Epithelial cell of proximal tubule (primary cell): Measurements from ENCODE around the gene TP73. TPM values are rescaled to one million over a fixed set of nuclear protein-coding genes. Genes with fewer than 3 reads are reported as not detected.
"Not testable (repeated sequence)": the region's sequence is repeated elsewhere in the genome, so short reads cannot be mapped to it uniquely, and the experiment has no call there.

Experiments used
- DNase-seq: peaks from one replicate; pipeline ENCODE4 v3.0.0-alpha.2; 2011; ENCODE audit warnings: low read depth
- H3K4me3 ChIP-seq: 2 replicates; pipeline ENCODE4 v1.5.1; 2011; ENCODE audit warnings: low read depth, mild to moderate bottlenecking, low read length
- total RNA-seq: library from RNA; depleted of rRNA; stranded (reverse); fragments of >200 nt; gene quantifications from 2 replicates; pipeline ENCODE4 v1.2.3, GENCODE V29; 2015
- TF ChIP-seq, protein P1 (sequence below): conservative IDR thresholded peaks from 2 replicates; pipeline ENCODE4 v1.5.1; 2012; ENCODE audit warnings: low read depth, mild to moderate bottlenecking, low read length

TP73 gene
- total RNA-seq, 1 donor from 2014 or later: not detected

DNA sequence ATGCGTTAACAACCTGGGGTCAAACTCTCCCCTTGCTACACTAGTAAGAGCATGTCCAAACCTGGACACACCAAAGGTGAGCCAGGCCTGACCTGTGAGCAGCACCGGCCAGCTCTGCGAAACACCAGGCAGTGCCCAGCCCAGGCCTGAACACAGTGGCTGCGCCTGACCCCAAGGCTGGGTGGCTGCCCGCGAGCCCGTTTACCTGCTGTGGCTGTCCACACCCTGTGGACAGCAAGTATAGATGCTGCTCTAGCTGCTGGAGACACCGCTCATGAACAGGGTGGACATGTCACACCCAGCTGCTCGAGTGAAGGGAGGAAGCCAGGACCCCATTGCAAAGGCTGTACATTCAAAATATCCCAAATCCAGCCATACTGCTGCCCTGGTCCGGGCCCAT lies 92.3 kb downstream of the TP73 start:
- TF ChIP-seq, protein P1, sequence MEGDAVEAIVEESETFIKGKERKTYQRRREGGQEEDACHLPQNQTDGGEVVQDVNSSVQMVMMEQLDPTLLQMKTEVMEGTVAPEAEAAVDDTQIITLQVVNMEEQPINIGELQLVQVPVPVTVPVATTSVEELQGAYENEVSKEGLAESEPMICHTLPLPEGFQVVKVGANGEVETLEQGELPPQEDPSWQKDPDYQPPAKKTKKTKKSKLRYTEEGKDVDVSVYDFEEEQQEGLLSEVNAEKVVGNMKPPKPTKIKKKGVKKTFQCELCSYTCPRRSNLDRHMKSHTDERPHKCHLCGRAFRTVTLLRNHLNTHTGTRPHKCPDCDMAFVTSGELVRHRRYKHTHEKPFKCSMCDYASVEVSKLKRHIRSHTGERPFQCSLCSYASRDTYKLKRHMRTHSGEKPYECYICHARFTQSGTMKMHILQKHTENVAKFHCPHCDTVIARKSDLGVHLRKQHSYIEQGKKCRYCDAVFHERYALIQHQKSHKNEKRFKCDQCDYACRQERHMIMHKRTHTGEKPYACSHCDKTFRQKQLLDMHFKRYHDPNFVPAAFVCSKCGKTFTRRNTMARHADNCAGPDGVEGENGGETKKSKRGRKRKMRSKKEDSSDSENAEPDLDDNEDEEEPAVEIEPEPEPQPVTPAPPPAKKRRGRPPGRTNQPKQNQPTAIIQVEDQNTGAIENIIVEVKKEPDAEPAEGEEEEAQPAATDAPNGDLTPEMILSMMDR: no peak
- no peak overlapping the region for H3K4me3 ChIP-seq
- no peak for DNase-seq

GRCh38 chr1:3745071-3745470 lies 92.8 kb downstream of the TP73 start:
- DNase-seq: no peak
- no peak overlapping the region for H3K4me3 ChIP-seq
- TF ChIP-seq, protein P1: no peak

DNA sequence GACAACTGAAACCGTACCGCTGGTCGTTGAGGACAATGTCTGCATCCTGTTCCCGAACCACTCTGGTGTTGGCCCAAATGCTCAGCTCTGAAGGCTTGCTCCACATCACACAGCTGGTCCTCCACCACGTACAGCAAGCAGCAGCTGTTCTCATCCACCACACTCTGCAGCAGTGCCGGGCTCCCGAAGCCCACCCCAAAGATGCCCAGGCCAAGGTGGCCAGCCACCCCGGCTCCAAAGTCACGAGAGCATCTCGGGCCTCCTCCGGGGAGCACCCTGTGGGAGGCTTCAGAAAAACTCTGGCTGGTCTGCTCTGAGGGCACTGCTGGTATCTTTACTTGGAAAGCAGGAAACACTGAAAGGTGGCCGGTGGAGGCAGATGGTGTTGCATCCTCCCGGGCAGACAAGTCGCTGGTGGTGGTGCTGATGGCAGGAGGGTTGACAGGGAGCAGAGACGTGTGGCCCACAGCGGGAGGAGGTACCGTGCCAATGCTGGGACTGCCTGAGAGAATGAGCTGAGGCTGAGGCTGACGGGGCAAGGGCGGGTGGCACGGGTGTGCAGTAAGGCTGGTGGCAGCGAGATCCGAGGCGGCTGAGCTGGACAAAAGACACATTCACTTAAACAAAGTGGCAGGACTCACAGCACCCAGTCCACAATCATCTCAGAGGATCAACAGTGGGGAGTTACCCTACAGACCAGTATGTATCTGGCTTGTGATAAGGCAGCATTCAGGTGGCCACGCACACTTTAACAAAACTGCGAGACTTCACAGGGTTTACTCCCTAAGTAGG lies 93.5 kb downstream of the TP73 start:
- TF ChIP-seq, protein P1: no peak
- H3K4me3 ChIP-seq: peak overlapping the region; percentile 78
- no peak for DNase-seq

- DNase-seq: no peak
- TF ChIP-seq, protein P1: no peak
- H3K4me3 ChIP-seq: peak overlapping the region; percentile 78
These were observed 94.1 kb downstream of the TP73 start for GRCh38 chr1:3746389-3746829.

- TF ChIP-seq, protein P1: no peak
- DNase-seq: no peak
- peak overlapping the region; percentile 78 for H3K4me3 ChIP-seq
These were observed 94.7 kb downstream of the TP73 start for GRCh38 chr1:3746830-3747521.

DNA sequence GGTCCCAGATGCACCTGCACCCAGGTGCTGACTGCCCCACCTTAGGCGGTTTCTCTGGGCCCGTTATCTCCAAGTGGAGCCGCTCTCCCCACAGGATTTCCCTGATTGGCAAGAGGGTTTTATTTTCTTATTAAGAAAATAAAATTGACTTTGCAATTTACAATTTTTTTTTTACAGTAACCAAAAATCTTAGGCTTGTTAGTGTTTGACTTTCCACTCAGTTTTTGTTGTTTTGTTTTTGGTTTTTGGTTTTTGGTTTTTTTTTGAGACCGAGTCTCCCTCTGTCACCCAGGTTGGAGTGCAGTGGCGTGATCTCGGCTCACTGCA lies 95.2 kb downstream of the TP73 start:
- H3K4me3 ChIP-seq: peak overlapping the region; percentile 78
- TF ChIP-seq, protein P1: no peak
- DNase-seq: no peak

DNA sequence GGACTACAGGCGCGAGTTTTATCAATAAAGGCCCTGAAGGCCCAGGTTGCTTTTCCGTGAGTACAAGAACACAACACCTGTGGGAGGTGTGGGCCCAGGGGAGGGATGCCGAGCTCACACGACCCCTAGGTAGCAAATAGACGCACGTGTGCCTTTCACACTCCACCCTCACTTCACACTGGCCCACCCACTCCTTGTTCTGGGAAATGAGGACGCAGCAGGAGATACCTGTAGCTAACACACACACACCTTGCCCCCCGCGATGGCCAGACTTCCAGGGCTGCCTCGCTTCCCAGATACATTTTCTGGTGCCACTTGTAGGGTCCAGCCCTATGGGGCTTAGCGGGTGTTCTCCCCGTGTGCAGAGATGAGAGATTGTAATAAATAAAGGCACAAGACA lies 95.6 kb downstream of the TP73 start:
- peak overlapping the region; percentile 78 for H3K4me3 ChIP-seq
- TF ChIP-seq, protein P1: no peak
- DNase-seq: no peak

DNA sequence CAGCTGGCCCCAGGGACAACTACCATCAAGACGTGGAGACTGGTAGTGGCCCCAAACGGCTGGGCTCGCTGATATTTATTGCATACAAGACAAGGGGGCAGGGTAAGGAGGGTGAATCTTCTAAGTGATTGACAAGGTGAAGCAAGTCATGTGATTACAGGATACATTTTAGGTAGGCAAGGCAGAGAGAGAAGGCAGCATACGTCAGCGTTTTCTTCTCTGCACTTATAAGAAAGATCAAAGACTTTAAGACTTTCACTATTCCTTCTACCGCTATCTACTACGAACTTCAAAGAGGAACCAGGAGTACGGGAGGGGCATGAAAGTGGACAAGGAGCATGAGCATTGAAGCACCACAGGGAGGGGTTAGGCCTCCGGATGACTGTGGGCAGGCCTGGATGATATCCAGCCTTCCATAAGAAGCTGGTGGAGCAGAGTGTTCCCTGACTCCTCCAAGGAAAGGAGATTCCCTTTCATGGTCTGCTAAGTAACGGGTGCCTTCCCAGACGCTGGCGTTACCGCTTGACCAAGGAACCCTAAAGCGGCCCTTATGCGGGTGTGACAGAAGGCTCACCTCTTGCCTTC lies 96.1 kb downstream of the TP73 start:
- not testable (repeated sequence) for H3K4me3 ChIP-seq, DNase-seq
